GM18867 (cell line): ENCODE measurements around the gene IL17C.
"Not testable (repeated sequence)": the region's sequence is repeated elsewhere in the genome, so short reads cannot be mapped to it uniquely, and the experiment has no call there.

Experiments used
- ATAC-seq: cut with Tn5 transposase; IDR thresholded peaks from one replicate; pipeline ENCODE4 v1.9.1; 2021; ENCODE audit warnings: mild to moderate bottlenecking, moderate library complexity; ENCODE audit not compliant: unreplicated experiment

The IL17C gene

DNA sequence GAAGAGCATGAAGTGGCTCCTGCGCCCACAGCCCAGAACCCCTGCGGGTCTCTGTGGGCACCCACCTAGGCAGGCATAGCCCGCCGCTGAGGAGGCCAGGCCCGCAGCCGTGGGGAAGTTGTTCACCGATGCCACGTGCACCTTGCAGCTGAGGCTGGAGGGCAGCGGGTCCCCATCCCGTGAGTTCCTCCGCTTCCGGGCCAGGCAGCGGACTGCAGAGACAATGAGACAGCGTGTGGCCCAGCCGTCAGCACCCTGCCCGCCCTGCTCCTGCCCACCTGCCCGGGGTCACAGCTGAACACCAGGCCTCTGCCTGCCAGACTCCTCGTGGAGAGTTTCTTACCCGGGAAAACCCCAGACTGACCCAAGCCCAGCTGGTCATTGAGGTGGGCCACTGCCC lies 19.0 kb downstream of the IL17C start:
- ATAC-seq: no peak

- no peak for ATAC-seq
Measured at GRCh38 chr16:88658714-88659113, 20.3 kb downstream of the IL17C start.

GRCh38 chr16:88659160-88659559 lies 20.8 kb downstream of the IL17C start:
- no peak for ATAC-seq

DNA sequence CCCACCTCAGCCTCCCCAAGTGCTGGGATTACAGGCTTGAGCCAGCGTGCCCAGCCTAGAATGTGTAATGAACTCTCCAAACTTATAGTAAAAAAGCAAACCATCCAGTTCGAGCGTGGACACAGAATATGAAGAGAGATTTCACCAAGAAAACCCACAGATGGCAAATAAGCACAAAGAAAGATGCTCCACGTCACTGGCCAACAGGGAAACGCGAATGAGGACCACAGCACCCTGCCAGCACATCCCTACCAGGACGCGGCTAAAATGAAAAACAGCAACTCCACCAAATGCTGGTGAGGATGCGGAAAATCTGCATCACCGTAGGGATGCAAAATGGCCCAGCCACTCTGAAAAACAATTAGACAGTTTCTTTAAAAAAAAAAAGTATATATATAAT lies 23.1 kb downstream of the IL17C start:
- no peak for ATAC-seq

DNA sequence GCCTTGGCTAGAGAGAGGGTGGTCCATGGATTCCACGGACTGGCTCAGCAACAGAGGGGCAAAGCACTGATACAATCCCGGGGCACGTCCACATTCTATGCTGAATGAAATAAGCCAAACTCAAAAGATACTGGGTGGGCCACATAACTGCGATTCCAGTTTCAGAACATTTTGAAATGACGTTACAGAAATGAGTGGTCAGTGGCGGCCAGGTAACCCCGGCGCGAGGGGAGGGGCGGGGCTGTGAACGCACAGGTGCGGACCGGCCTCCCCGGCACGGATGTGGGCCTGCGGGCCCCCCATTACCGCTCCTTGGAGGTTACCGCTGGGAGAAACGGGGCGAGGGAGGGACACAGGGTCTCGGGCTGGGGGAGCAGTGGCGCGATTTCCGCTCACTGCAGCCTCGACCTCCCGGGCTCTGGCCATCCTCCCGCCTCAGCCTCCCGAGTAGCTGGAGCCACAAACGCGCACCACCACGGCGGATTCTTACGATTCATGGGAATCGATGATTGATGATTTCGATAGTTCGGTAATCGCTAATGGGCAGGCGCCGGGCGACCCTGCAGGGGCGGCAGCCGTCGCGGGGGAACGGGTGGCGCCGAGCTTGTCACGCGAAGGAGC lies 24.0 kb downstream of the IL17C start:
- peak; percentile 5 for ATAC-seq

- peak; percentile 93 for ATAC-seq
Measured at GRCh38 chr16:88662843-88663606, 24.7 kb downstream of the IL17C start, which contains the start of gene MVD. TSS of gene MVD (minus strand) at chr16:88663091. CDS start at chr16:88663080, 11 bp downstream.

DNA sequence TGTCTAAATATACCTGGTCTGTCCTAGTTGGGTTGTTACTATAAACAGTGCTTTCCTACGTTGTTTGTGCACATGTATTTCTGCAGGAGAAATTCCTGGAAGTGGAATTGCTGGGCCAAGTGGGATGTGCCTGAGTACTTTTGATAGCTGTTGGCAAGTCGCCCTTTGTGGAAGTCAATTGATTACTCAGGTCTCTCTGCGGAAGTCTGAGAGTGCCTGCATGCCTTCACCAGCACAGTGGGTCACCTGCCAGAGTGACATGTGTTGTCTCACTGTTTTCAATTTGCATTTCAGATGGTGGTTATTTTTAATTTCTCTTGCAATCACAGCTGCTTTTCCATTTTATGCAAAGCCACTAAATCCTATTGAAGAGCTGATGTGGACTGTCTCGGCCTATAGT lies 26.8 kb downstream of the IL17C start:
- ATAC-seq: no peak

DNA sequence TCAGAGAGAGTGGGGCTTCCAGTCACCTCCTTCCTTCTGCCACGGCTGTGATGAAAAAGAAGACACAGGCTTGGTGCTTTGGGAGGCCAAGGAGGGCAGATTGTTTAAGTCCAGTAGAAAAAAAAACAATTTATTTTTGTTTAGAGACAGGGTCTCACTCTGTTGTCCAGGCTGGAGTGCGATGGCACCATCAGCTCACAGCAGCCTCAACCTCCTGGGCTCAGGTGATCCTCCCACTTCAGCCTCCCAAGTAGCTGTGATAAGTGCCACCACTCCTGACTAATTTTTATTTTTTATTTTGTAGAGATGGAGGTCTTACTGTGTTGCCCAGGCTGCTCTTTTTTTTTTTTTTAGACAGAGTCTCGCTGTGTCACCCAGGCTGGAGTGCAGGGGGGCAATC lies 27.2 kb downstream of the IL17C start:
- no peak for ATAC-seq

DNA sequence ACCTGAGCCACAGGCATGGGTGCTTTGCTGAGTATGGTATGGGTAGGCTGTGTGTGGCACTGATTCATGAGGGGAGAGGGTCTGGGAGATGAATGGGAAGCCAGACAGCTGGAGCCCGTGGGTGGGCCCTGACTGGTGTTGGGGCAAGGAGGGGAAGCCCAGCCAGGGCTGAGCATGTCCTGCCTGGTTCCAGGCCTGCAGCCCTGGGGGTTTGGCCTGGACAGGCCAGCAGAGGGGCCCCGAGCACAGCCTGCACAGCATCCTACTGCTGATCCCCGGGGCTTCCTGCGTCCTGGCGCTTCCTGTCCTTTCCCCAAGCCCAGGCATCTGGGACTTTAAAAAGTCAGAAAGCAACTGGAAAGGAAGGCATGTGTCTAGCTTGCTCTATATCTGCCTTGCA lies 29.1 kb downstream of the IL17C start:
- no peak for ATAC-seq

DNA sequence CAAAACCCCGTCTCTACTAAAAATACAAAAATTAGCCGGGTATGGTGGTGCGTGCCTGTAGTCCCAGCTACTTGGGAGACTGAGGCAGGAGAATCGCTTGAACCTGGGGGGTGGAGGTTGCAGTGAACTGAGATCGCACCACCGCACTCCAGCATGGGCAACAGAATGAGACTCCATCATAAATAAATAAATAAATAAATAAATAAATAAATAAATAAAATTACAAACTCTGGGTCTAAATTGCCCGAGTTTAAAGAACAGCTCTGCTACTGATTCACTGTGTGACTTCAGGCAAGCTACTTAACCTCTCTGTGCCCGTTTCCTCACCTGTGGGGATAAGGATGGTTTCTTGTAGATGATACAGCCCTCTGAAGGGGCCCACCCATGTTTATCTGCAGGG lies 31.1 kb downstream of the IL17C start:
- ATAC-seq: not testable (repeated sequence)

DNA sequence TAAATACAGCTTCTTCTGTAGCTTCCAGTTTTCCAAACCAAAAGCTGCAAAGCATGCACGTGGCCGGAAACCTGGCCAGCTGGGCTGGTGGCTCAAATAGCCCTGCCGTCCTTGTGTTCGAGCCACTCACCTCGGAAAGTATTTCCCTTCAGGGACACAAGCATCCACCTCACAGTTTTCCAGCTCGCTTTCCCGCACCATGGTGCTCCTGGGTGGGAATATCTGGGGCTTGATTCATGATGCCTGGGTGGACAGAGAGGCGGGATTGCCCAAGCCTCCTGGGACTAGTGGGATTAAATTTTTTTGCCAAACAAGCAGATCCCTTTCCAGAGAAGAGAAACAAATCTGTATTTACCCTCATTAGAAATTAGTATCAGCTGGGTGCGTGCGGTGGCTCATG lies 31.6 kb downstream of the IL17C start:
- no peak for ATAC-seq

GRCh38 chr16:88671806-88672205 lies 33.4 kb downstream of the IL17C start:
- no peak for ATAC-seq

- ATAC-seq: no peak
Measured at GRCh38 chr16:88672776-88673175, 34.4 kb downstream of the IL17C start.

GRCh38 chr16:88673716-88674379 lies 35.5 kb downstream of the IL17C start:
- no peak for ATAC-seq

- ATAC-seq: no peak
Measured at GRCh38 chr16:88676502-88677242, 38.3 kb downstream of the IL17C start.

DNA sequence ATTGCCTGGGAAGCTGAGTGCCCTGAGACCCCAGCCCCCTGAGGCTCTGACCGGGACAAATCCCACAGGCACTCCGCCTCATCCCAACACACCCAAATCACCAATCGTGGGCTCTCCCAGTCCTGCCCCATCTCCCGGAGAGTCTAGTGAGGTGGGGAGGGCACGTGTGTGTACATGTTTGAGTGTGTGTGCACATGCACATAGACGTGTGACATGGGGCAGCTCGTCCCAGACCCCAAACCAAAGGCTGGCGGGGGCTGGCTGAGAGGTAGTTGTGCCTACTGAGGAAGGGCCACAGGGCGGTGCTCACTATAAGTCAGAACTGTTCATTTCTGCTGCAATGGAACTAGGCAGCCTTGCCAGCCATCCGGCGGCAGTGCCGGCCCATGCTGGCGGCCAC lies 39.3 kb downstream of the IL17C start:
- ATAC-seq: no peak

- no peak for ATAC-seq
Measured at GRCh38 chr16:88678224-88678979, 40.0 kb downstream of the IL17C start.

- ATAC-seq: no peak
Measured at GRCh38 chr16:88680554-88681083, 42.2 kb downstream of the IL17C start.

DNA sequence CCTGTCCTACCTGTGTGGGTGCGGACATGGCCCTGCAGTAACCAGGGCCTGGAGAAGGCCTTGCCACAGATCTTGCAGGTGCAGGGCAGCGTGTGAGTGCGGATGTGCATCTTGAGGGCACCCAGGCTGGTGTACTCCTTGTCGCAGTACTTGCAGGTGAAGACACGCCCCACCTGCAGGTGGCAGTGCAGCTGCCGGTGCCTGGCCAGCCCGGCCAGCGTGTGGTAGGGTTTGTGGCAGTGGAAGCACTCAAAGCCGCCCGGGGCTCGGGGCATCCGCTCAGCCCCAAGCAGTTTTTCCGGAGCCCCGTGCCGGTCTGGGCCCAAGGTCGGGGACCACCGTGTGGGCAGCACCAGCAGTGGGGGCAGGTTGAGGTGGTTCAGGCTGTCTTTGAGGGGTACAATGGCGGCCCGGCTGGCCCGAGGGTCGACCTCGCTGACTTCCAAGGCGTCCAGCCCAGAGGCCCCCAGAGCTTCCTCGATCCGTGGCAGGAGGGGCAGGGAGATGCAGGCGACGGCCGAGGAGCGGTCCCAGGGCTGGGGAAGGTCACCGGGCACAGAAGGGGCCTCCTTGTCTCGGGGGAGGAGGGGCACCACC lies 42.8 kb downstream of the IL17C start:
- ATAC-seq: peak; percentile 51
